HG03064 (cell line): ENCODE measurements around the gene DDX1.

ENCODE experiments used
- ATAC-seq: cut with Tn5 transposase; IDR thresholded peaks from one replicate; pipeline ENCODE4 v1.9.1; 2021; ENCODE audit warnings: low read depth; ENCODE audit not compliant: unreplicated experiment

The DDX1 gene

GRCh38 chr2:15642011-15642814 is 50.5 kb downstream of the DDX1 start:
- ATAC-seq, result no peak

GRCh38 chr2:15642815-15643500 is 51.3 kb downstream of the DDX1 start:
- ATAC-seq, result no peak

- ATAC-seq, result no peak
Observed at GRCh38 chr2:15643791-15644585, 52.3 kb downstream of the DDX1 start.

GRCh38 chr2:15645300-15645699 is 53.6 kb downstream of the DDX1 start:
- ATAC-seq, result no peak

GRCh38 chr2:15645720-15646385 is 54.2 kb downstream of the DDX1 start:
- ATAC-seq, result no peak

- no peak for ATAC-seq
Observed at GRCh38 chr2:15646661-15647060, 55.0 kb downstream of the DDX1 start.

GRCh38 chr2:15647622-15648590 is 56.2 kb downstream of the DDX1 start:
- no peak for ATAC-seq

GRCh38 chr2:15648593-15649525 is 57.2 kb downstream of the DDX1 start:
- no peak for ATAC-seq

GRCh38 chr2:15649561-15650255 is 58.0 kb downstream of the DDX1 start:
- ATAC-seq, result no peak

GRCh38 chr2:15650616-15651366 is 59.1 kb downstream of the DDX1 start:
- ATAC-seq, result no peak

- no peak for ATAC-seq
Observed at GRCh38 chr2:15651367-15651727, 59.7 kb downstream of the DDX1 start.

- ATAC-seq, result no peak
Observed at GRCh38 chr2:15652252-15652651, 60.6 kb downstream of the DDX1 start.

- no peak for ATAC-seq
Observed at GRCh38 chr2:15652801-15653200, 61.1 kb downstream of the DDX1 start.

GRCh38 chr2:15653806-15654726 is 62.4 kb downstream of the DDX1 start:
- no peak for ATAC-seq

- no peak for ATAC-seq
Observed at GRCh38 chr2:15654727-15655073, 63.0 kb downstream of the DDX1 start.

GRCh38 chr2:15655123-15655887 is 63.6 kb downstream of the DDX1 start:
- ATAC-seq, result no peak
